ENCODE measurements around the gene NBEAL2. TPM values are rescaled to one million over a fixed set of nuclear protein-coding genes. Genes with fewer than 3 reads are reported as not detected.

NBEAL2 gene
- total and polyA plus RNA-seq, 10 of the 15 experiments (the other 5 are each of a cell fraction or from before 2014, with no cell fraction given): 0.07 to 127 (median 29.4) TPM

DNA sequence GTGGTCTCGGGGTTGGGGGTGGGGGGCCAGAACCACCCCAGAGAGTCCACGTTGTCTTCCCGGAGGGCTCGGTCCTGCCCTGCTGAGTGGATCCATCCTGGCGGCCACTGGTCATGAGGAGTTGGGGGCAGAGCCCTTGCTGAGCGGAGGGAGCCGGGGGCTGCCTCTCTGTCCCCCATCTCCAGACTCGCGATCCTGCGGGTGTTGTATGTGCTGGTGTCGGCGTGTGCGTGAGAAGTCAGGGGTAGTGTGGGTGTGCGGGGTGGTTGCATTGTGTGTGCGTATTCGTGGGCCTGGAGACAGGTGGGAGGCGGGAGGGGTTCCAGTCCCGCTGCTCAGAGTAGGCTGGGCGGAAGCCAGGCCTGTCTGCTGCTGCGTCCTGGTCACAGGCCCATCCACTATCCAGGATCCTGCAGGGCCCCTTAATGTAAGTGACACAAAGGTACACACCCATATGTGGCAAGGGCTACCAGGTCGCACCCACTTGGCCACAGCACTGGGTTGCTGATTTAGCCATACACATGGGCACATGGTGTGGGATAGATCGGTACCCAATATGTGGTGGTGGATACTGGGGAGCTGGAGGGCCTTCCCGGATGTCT lies 30.7 kb downstream of the NBEAL2 start:
- no peak for FAIRE-seq
- no TSS peak for BruUV-seq (replicated peaks)
- SMC1A ChIA-PET (ENCODE audit: uncharacterized antibody, unreplicated experiment): interaction anchor here (1.2 to 1.5 kb wide), 2 partner anchors 9 to 218 kb away, joined by 3 to 4 read pairs; no protein-coding TSS in a partner anchor
- in situ Hi-C loops (cut with MboI) (no loop called here), intact Hi-C loops (cut with micrococcal nuclease; ENCODE audit: unreplicated experiment) (loop anchor here (10.0 kb wide), 1 partner anchor 305 kb away; the partner anchor contains the start of gene TMIE)
- H3K27ac ChIP-seq (ENCODE audit: control insufficient read depth, insufficient read depth): peak overlapping the region; percentile 66
- no peak overlapping the region for H3K9ac ChIP-seq (ENCODE audit: control insufficient read depth, insufficient read depth, low read length)
- ATAC-seq: no peak
- no peak overlapping the region; the same call in 1 of the 2 replicates for H3K4me2 ChIP-seq (ENCODE audit: control insufficient read depth, insufficient read depth)
- H3K27me3 ChIP-seq (replicated peaks in 1 of 2; ENCODE audit: control insufficient read depth in 2 of 2, insufficient read depth in 2 of 2, low read length in 1 of 2): no peaks in the 10 kb centered on the region
- TF ChIP-seq NR2C1 (IDR thresholded peaks at IDR 0.05): no peak
- TF ChIP-seq POLR2A (IDR thresholded peaks at IDR 0.05; ENCODE audit: low read depth, low read length): 0 out of 2 replicates have a peak, but pooled peaks have one; percentile 5
- no peak for TF ChIP-seq REST (IDR thresholded peaks at IDR 0.05; ENCODE audit: low read depth, low read length)
- TF ChIP-seq POLR2AphosphoS5 (IDR thresholded peaks at IDR 0.05; ENCODE audit: low read length): peak; percentile 38; the same call in 1 of the 2 replicates
- POLR2A ChIA-PET: no interaction called here
- no peaks in the 10 kb centered on the region for H4K20me1 ChIP-seq (ENCODE audit: control insufficient read depth, insufficient read depth)
- H2AFZ ChIP-seq (ENCODE audit: control insufficient read depth, low read depth, low read length): no peak overlapping the region
- no peaks in the 10 kb centered on the region for H3K79me2 ChIP-seq (ENCODE audit: control insufficient read depth, insufficient read depth, low read length)
- H3K4me1 ChIP-seq (ENCODE audit: control insufficient read depth, insufficient read depth, low read length): peaks cover 5% of the 10 kb centered on the region; the same call in 1 of the 2 replicates
- no peaks in the 10 kb centered on the region for H3K9me3 ChIP-seq (replicated peaks; ENCODE audit: control insufficient read depth, insufficient read depth, low read length)
- 88% methylated on average over 23 of the region's 23 CpGs for WGBS (ENCODE audit: insufficient coverage, insufficient replicate concordance, low lambda C conversion rate, missing lambda C conversion rate)
- DNase-seq (ENCODE audit: low read depth, low spot score): no peak
- RAD21 ChIA-PET (ENCODE audit: unreplicated experiment): interaction anchor here (1.4 kb wide), 1 partner anchor 85 kb away, joined by 3 read pairs; no protein-coding TSS in a partner anchor
- CTCF ChIA-PET: interaction anchor here (1.0 to 1.2 kb wide), 2 partner anchors 10 to 50 kb away, joined by 3 read pairs; no protein-coding TSS in a partner anchor
- H3K4me3 ChIP-seq: peak overlapping the region; percentile 36; the same call in 1 of the 2 replicates
- H3K36me3 ChIP-seq (ENCODE audit: control insufficient read depth in 2 of 2, insufficient read depth in 2 of 2, low read length in 1 of 2): peaks cover 11 to 27% of the 10 kb centered on the region in 2 experiments; a peak in 3 of 4 replicates

Measured in GM12878 (cell line).